ENCODE data around the gene PML. TPM values are rescaled to one million over a fixed set of nuclear protein-coding genes. Genes with fewer than 3 reads are reported as not detected.

Gene PML
- total and polyA plus RNA-seq, 4 donors = 33.9 to 80.5 (median 60.8) TPM

- 66 to 79% methylated on average over 16 of the region's 16 CpGs for WGBS, 2 donors
- no peak for ATAC-seq (ENCODE audit: insufficient read depth, low FRiP score)
- H3K9me3 ChIP-seq (ENCODE audit: control insufficient read depth in 4 of 4, insufficient read depth in 3 of 4, low read length in 3 of 4) = no peaks in the 10 kb centered on the region
- peaks cover 0 to under 1% (median 0%) of the 10 kb centered on the region in 5 donors for H3K4me1 ChIP-seq (ENCODE audit: control insufficient read depth in 5 of 5, insufficient read depth in 5 of 5, low read length in 5 of 5)
- no peak overlapping the region for H3K9ac ChIP-seq (ENCODE audit: insufficient read depth in 1 of 2, low read length in 2 of 2)
- H3K27me3 ChIP-seq (ENCODE audit: control insufficient read depth in 3 of 3, insufficient read depth in 3 of 3, low read length in 2 of 3) = no peaks in the 10 kb centered on the region
- no peak for TF ChIP-seq CTCF (IDR thresholded peaks at IDR 0.05; ENCODE audit: control extremely low read depth, extremely low read depth)
- no peak overlapping the region for H3K4me3 ChIP-seq
- DNase-seq = no peak
- peaks cover 9 to 60% (median 25%) of the 10 kb centered on the region in 4 donors for H3K36me3 ChIP-seq (ENCODE audit: control insufficient read depth in 4 of 4, insufficient read depth in 4 of 4, low read length in 4 of 4)
- H3K27ac ChIP-seq (ENCODE audit: low read depth in 1 of 2, low read length in 1 of 2) = peak overlapping the region in 1 of 2 donors; percentile 28
Measured at GRCh38 chr15:74032606-74033561, 38.4 kb downstream of the PML start.

GRCh38 chr15:74034206-74034755, 39.8 kb downstream of the PML start:
- H3K4me3 ChIP-seq = no peak overlapping the region
- H3K36me3 ChIP-seq (ENCODE audit: control insufficient read depth in 4 of 4, insufficient read depth in 4 of 4, low read length in 4 of 4) = peaks cover 9 to 61% (median 24%) of the 10 kb centered on the region in 4 donors
- ATAC-seq (ENCODE audit: insufficient read depth, low FRiP score) (no peak), DNase-seq (no peak)
- WGBS, 2 donors = 84 to 97% methylated on average over 10 of the region's 10 CpGs
- no peaks in the 10 kb centered on the region for H3K27me3 ChIP-seq (ENCODE audit: control insufficient read depth in 3 of 3, insufficient read depth in 3 of 3, low read length in 2 of 3)
- H3K4me1 ChIP-seq (ENCODE audit: control insufficient read depth in 5 of 5, insufficient read depth in 5 of 5, low read length in 5 of 5) = peaks cover 0 to 4% (median 0%) of the 10 kb centered on the region in 5 donors
- H3K9ac ChIP-seq (ENCODE audit: insufficient read depth in 1 of 2, low read length in 2 of 2) = no peak overlapping the region
- no peak for TF ChIP-seq CTCF (IDR thresholded peaks at IDR 0.05; ENCODE audit: control extremely low read depth, extremely low read depth)
- no peak overlapping the region for H3K27ac ChIP-seq (ENCODE audit: low read depth in 1 of 2, low read length in 1 of 2)
- H3K9me3 ChIP-seq (ENCODE audit: control insufficient read depth in 4 of 4, insufficient read depth in 3 of 4, low read length in 3 of 4) = no peaks in the 10 kb centered on the region

- no peak for TF ChIP-seq CTCF (IDR thresholded peaks at IDR 0.05; ENCODE audit: control extremely low read depth, extremely low read depth)
- Histone ChIP-seq H3K4me3 (no peak overlapping the region), H3K27ac (ENCODE audit: low read depth in 1 of 2, low read length in 1 of 2) (no peak overlapping the region), H3K27me3 (ENCODE audit: control insufficient read depth in 3 of 3, insufficient read depth in 3 of 3, low read length in 2 of 3) (no peaks in the 10 kb centered on the region), H3K36me3 (ENCODE audit: control insufficient read depth in 4 of 4, insufficient read depth in 4 of 4, low read length in 4 of 4) (peaks cover 9 to 59% (median 24%) of the 10 kb centered on the region in 4 donors), H3K9me3 (ENCODE audit: control insufficient read depth in 4 of 4, insufficient read depth in 3 of 4, low read length in 3 of 4) (no peaks in the 10 kb centered on the region), H3K9ac (ENCODE audit: insufficient read depth in 1 of 2, low read length in 2 of 2) (no peak overlapping the region), H3K4me1 (ENCODE audit: control insufficient read depth in 5 of 5, insufficient read depth in 5 of 5, low read length in 5 of 5) (peaks cover 0 to 15% (median 3%) of the 10 kb centered on the region in 5 donors)
- ATAC-seq (ENCODE audit: insufficient read depth, low FRiP score) (no peak), DNase-seq (no peak)
- WGBS, 2 donors = 90 to 91% methylated on average over 28 of the region's 28 CpGs
Measured at GRCh38 chr15:74035121-74036017, 40.9 kb downstream of the PML start.

Data from lung (tissue), 12 donors.